ENCODE results near the gene SVIL.

The SVIL gene

GRCh38 chr10:29671228-29671780, 36.5 kb upstream of the SVIL start:
- H3K4me3 ChIP-seq (ENCODE audit: low read depth, low read length), result no peak overlapping the region
- no peak for TF ChIP-seq CTCF (IDR thresholded peaks at IDR 0.05; ENCODE audit: low read depth, low read length)

DNA sequence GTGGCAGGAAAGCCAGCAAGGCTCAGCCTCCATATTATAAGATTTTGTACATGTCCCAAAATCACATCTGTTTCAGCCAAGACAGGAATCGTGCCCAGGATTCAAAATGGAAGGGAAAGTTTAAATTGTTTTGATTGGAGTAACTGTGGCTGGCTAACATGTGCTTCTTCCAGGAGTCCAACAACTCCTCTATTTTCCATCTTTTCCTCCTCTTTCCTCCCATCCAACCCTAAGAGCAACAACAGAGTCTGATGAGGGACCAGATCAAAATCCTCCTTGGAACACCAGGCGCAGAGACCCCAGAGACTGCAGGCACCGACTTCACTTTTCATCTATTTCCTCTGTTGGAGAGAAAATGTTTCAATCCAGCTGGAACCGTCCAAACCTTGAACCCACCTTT, 36.0 kb upstream of the SVIL start:
- no peak overlapping the region for H3K4me3 ChIP-seq (ENCODE audit: low read depth, low read length)
- no peak for TF ChIP-seq CTCF (IDR thresholded peaks at IDR 0.05; ENCODE audit: low read depth, low read length)

GRCh38 chr10:29669149-29669548, 34.4 kb upstream of the SVIL start:
- no peak for TF ChIP-seq CTCF (IDR thresholded peaks at IDR 0.05; ENCODE audit: low read depth, low read length)
- no peak overlapping the region for H3K4me3 ChIP-seq (ENCODE audit: low read depth, low read length)

DNA sequence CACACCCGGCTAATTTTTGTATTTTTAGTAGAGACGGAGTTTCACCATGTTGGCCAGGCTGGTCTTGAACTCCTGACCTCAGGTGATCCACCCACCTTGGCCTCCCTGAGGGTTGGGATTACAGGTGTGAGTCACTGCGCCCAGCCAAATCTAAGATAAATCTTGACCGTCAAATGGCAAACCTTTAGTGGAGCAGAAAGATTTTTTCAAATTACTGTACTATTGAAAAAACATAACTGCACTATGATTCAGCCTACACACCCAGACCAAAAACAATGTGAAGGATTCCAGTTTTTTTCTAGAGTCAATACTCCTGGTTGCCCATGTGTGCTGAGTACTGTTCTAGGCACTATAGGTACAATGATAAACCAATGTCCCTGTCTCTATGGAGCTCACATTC, 33.9 kb upstream of the SVIL start:
- H3K4me3 ChIP-seq (ENCODE audit: low read depth, low read length), result no peak overlapping the region

GRCh38 chr10:29667191-29667590, 32.4 kb upstream of the SVIL start:
- no peak for TF ChIP-seq CTCF (IDR thresholded peaks at IDR 0.05; ENCODE audit: low read depth, low read length)
- no peak overlapping the region for H3K4me3 ChIP-seq (ENCODE audit: low read depth, low read length)

More for the DNA sequence above, 33.9 kb upstream of the SVIL start:
- TF ChIP-seq CTCF (IDR thresholded peaks at IDR 0.05; ENCODE audit: low read depth, low read length), result no peak

DNA sequence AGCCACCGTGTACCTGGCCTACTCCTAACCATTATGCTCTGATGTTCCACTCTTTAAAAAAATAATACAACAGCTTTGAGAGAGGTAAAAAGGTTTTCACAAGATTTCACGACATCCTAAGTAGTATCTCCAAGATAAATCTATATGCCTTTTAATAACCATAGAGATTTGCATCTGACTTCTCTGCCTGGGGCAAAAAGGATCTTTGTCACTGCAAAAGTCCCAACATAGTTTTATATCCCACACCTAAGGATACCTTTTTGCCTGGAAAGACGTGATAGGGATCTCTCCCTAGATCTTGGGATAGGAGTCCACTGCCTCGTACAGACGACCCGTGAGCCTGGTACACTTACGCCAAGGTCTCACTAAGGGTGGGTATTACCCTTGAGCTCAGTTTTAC, 31.4 kb upstream of the SVIL start:
- TF ChIP-seq CTCF (IDR thresholded peaks at IDR 0.05; ENCODE audit: low read depth, low read length), result no peak
- H3K4me3 ChIP-seq (ENCODE audit: low read depth, low read length), result no peak overlapping the region

DNA sequence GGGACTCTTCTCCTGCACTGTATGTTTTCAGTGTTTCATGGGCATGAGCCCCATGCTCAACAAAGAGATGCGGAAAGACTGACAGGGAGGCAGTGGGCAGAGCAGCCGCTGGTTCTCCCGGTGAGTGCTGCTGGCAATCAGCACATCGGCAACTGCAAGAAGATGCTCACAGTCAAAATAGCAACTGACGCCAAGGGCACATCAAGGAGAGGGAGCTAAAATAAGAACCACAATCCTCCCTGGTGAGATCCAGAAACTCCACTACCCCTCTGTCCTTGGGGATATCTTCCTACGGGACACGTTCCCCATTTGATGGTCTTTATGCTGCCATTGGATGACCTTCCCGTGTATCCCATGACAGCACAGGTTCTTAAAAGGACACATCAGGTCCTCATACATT, 28.9 kb upstream of the SVIL start:
- TF ChIP-seq CTCF (IDR thresholded peaks at IDR 0.05; ENCODE audit: low read depth, low read length), result no peak
- H3K4me3 ChIP-seq (ENCODE audit: low read depth, low read length), result no peak overlapping the region

Data from WI38 (cell line).